HCEC 1CT (cell line): Measurements from ENCODE around the gene KIF23.
"Not testable (repeated sequence)": the region's sequence is repeated elsewhere in the genome, so short reads cannot be mapped to it uniquely, and the experiment has no call there.

Experiments
- DNase-seq: peaks from one replicate; pipeline ENCODE4 v3.0.0-alpha.2; 2017

Gene KIF23

DNA sequence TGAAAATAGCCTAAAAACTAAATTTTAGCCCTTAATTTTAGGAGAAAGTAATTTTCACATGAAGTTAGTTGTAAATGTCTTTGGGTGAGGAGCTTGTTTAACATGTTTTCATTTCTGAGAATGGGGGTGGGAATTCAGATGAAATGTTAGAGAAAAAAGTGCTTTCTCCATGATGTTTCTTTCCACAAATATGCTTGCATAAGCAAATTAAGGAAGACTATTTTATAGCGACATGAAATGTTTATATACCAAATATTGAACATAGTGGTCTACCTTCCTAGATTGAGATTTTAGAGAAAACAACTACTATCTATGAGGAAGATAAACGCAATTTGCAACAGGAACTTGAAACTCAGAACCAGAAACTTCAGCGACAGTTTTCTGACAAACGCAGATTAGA lies 25.5 kb downstream of the KIF23 start:
- no peak for DNase-seq

DNA sequence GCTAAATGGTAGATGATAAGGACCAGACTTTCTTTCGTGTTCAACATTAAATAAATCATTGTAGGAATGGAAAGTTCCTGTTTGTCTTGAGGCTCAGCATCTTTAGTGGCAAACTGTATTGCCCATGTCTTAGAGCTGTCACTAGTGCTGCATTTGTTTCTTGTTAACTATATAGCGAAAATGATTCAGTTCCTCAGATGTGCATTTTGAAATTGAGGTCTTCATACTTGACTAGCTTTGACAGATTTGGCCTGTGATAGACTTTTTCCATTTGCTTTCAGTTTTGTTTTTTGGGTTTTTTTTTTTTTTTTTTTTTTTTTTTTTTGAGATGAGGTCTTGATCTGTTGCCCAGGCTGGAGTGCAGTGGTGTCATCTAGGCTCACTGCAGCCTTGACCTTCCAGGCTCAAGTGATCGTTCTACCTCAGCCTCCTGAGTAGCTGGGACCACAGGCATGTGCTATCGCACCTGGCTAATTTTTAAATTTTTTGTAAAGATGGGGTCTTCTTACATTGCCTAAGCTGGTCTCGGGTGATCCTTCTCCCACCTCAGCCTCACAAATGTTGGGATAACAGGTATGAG lies 29.0 kb downstream of the KIF23 start:
- no peak for DNase-seq

DNA sequence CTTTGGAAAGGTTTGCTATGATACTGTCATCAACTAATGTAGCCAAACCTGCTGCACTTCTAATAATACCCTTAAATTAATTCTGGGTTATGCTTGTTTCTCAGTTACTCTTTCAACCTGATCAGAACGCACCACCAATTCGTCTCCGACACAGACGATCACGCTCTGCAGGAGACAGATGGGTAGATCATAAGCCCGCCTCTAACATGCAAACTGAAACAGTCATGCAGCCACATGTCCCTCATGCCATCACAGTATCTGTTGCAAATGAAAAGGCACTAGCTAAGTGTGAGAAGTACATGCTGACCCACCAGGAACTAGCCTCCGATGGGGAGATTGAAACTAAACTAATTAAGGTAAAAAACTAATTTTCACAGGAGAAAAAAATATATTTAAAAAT lies 30.5 kb downstream of the KIF23 start:
- DNase-seq, result no peak

DNA sequence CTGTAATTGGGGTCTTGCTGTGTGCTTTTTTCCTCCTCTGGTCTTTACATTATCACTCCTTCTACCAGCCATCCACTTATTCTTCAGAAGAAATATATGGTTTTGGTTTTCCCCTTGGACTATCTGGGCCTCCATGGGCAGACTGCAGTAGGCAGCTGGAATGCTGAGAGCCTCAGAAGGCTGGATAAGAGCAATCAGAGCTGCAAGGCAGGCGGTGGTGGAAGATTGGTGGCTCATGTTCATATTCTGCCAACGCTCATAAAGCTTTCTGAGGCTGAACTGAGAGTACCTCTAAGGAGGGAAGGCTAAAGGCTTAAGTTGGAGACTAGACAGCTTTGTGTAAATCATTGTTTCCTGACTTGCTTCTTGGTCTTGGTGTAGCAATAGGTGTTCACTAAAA lies 32.8 kb downstream of the KIF23 start:
- no peak for DNase-seq

DNA sequence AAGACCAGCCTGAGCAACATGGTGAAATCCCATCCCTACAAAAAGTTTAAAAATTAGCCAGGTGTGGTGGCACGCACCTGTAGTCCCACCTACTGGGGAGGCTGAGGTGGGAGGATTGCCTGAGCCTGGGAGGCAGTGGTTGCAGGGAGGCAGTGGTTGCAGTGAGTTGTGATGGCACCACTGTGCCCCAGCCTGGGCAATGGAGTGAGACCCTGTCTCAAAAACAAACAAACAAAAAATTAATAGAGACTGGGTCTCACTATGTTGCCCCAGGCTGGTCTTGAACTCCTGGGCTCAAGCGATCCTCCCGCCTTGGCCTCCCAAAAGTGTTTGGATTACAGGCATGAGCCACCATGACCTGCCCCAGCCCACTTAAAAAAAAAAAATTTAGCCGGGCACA lies 36.1 kb downstream of the KIF23 start:
- not testable (repeated sequence) for DNase-seq

GRCh38 chr15:69450968-69451695 lies 37.0 kb downstream of the KIF23 start:
- peak; percentile 35 for DNase-seq

GRCh38 chr15:69451951-69452691 lies 38.0 kb downstream of the KIF23 start:
- peak; percentile 36 for DNase-seq

GRCh38 chr15:69452692-69453521 lies 38.8 kb downstream of the KIF23 start, which contains the start of gene RPLP1:
Gene RPLP1 (plus strand): TSS chr15:69452818. CDS start chr15:69452949, 131 bp downstream.
- peak; percentile 94 for DNase-seq

- DNase-seq, result no peak
Measured at GRCh38 chr15:69454953-69455352, 40.8 kb downstream of the KIF23 start.

DNA sequence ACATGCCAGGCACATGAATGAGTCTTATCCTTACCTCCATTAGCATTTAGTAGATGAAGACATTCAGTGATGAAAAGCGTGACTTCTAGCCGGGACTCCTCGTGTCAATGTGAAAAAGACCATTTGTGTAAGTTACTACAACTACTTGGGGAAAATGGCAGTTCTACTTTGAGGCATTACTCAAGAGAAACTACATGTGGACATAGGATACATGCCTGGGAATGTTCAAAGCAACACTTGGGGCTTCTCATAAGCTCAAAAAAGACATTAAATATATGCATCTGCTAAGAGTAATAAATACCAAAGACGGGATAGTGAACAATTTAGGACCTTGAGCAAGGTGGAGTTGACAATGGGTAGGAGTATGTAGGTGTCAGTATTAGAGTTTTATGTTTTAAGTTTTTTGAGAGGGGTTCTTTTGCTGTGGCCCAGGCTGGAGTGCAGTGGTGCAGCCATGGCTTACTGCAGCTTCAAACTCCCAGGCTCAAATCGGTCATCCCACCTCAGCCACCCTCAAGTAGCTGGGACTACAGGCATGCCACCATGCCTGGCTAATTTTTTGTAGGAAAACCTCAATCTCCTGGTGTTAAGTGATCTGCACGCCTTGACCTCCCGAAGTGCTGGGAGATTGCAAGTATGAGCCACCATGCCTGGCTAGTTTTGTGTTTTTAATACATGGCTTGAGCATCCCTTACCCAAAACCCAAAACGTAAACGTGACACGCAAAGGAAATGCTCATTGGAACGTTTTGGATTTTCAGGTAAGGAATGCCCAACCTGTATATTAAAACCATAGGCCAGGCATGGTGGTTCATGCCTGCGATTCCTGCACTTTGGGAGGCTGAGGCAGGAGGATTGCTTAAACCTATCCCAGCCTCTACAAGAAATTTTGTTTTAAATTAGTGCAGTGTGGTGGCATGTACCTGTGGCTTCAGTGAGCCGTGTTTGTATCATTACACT lies 42.3 kb downstream of the KIF23 start:
- DNase-seq, result no peak

DNA sequence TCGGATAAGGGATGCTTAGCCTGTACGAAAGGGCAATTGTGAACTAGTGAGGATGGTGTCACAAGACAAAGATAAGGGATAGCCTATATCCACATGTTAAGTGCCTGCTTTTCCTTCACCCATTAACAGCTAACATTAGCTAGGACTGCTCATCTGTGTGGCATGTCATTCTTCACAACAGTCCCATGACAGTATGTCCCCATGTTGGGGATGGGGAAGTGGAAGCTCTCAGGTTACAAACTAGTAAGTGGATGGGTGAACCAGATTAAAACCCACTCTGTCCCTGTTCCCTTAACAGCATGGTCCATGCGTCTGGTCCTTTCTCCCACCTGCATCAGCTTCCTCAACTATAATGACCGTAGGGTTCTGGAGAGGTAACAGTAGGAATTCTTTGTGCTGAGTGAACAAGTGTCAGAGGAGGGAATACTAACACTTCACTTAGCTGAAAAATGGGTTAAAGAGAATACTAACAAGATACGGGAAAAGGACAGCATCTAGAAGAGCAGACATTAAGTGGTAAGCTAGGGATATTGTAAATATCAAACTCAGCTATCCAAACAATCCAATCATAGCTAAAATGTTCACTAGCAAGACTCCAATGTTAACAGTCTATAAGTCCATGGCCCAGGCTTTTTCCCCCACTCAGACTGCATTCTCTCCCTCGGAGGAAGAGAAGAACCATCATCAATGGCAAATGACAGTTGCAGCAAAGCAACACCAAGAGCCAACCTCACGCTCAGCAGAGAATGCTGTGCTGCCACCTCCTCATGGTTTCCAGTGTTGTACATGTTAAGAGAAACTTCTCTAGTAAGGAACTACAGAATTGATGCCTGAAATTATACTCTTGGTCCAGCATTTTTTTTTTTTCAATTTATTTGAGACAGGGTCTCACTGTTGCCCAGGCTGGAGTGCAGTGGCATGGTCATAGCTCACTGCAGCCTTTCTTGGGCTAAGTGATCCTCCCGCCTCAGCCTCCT lies 43.4 kb downstream of the KIF23 start:
- DNase-seq, result no peak

DNA sequence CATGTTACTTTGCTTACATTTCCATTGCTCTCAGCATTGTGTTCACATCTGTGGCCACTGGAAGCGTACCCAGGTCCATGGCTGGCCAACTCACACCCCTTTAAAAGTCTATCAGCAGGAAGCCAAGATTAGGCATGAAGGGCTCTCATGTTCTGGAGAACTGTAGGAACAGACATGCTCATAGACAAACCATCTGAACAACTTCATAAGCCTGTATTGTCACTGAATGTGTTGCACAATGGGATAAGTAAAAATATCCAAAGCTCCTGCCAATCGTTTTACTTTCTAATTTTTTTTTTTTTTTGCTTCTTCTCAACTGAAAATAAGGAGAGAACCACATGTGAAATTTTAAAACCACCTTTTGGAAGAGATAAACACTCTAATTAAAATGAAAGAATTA lies 44.9 kb downstream of the KIF23 start:
- no peak for DNase-seq

DNA sequence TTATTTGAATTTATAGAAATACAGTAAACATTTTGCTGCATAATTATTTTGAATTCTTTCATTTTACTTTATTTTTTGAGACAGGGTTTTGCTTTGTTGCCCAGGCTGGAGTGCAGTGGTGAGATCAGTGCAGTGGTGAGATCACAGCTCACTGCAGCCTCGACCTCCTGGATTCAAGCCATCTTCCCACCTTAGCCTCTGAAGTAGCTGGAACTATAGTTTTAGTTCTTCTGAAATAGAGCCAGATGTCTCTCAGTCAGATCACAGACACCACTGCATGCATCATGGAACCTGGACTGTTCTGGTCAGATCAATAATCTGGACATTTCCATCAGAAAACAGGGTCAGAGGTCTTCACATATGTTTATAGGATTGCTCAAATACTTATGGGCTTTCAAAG lies 46.3 kb downstream of the KIF23 start:
- DNase-seq, result no peak

DNA sequence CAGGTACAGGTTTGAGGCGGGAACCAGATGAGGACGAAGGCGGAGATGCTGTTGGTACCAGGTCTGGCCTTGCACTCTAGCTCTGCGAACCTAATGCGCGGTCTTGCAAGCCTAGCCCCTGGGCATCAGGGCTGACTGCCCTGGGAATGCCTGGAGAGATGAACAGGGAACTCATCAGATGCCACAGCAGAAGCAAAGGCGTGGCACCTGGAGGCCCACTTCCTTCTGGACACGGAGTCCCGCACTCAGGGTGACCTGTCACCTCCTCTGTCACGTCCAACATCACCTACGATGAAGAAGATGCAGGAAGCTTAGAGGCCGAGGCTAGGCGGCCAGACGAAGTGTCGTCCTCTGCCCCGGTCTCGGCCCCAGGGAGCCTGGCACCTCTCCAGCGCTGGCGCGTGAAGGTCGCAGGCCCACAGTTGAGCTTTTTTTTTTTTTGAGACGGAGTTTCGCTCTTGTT lies 47.9 kb downstream of the KIF23 start:
- no peak for DNase-seq

GRCh38 chr15:69462493-69463181 lies 48.5 kb downstream of the KIF23 start:
- peak; percentile 96 for DNase-seq

- no peak for DNase-seq
Measured at GRCh38 chr15:69463182-69463756, 49.1 kb downstream of the KIF23 start.

- DNase-seq, result no peak
Measured at GRCh38 chr15:69465253-69465652, 51.1 kb downstream of the KIF23 start.

- DNase-seq, result no peak
Measured at GRCh38 chr15:69466733-69467132, 52.6 kb downstream of the KIF23 start.

GRCh38 chr15:69467636-69468035 lies 53.5 kb downstream of the KIF23 start:
- no peak for DNase-seq
